ENCODE measurements around the gene FAM186B.

The FAM186B gene

DNA sequence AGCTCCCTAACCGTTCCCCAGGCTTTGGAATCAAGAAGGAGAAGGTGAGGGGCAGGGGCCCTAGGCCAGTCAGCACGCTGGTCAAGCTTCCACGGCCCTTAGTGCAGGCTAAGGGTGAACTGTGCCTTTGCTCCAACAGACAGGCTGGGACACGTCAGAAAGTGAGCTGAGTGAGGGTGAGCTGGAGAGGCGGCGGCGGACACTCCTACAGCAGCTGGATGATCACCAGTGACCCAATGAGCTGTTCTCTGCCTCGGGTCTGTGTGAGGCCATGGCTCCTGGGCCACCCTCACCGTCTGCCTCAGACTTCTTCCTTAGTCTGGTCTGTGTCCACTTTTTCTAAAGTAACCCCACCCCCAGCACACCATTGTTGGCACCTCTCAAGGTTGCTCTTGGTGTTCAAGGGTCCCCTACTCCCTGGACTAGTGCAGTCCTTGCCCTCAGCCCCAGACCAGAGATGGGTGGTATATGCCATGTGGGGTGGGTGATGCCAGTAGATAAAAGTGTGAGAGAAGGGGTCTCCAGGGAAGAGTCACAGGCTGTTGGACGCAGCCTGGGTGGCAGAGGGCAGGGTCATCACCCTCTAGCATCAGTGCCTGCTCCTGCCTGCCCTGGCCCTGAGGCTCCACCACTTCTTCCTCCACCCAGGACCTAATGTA, 38.7 kb upstream of the FAM186B start:
- Histone ChIP-seq H2AFZ (ENCODE audit: low read depth, low read length) (no peak overlapping the region), H3K4me3 (ENCODE audit: low read length) (no peak overlapping the region), H3K4me1 (ENCODE audit: low read length) (peaks cover 19% of the 10 kb centered on the region), H3K27me3 (ENCODE audit: low read depth, low read length) (no peaks in the 10 kb centered on the region), H3K4me2 (ENCODE audit: low read length) (no peak overlapping the region), H3K9me3 (ENCODE audit: insufficient read depth, low read length) (no peaks in the 10 kb centered on the region), H3K79me2 (ENCODE audit: low read length) (no peaks in the 10 kb centered on the region), H3K9ac (ENCODE audit: low read length) (no peak overlapping the region), H4K20me1 (ENCODE audit: insufficient read depth, low read length) (no peaks in the 10 kb centered on the region; the same call in 1 of the 2 replicates), H3K36me3 (replicated peaks; ENCODE audit: low read depth, low read length) (peaks cover 69% of the 10 kb centered on the region), H3K27ac (ENCODE audit: low read length) (no peak overlapping the region)
- TF ChIP-seq, protein P1, sequence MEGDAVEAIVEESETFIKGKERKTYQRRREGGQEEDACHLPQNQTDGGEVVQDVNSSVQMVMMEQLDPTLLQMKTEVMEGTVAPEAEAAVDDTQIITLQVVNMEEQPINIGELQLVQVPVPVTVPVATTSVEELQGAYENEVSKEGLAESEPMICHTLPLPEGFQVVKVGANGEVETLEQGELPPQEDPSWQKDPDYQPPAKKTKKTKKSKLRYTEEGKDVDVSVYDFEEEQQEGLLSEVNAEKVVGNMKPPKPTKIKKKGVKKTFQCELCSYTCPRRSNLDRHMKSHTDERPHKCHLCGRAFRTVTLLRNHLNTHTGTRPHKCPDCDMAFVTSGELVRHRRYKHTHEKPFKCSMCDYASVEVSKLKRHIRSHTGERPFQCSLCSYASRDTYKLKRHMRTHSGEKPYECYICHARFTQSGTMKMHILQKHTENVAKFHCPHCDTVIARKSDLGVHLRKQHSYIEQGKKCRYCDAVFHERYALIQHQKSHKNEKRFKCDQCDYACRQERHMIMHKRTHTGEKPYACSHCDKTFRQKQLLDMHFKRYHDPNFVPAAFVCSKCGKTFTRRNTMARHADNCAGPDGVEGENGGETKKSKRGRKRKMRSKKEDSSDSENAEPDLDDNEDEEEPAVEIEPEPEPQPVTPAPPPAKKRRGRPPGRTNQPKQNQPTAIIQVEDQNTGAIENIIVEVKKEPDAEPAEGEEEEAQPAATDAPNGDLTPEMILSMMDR (IDR thresholded peaks at IDR 0.05; ENCODE audit: low read depth, low read length), result no peak
- no peak for TF ChIP-seq EZH2phosphoT487 (IDR thresholded peaks at IDR 0.05; ENCODE audit: low read depth)

DNA sequence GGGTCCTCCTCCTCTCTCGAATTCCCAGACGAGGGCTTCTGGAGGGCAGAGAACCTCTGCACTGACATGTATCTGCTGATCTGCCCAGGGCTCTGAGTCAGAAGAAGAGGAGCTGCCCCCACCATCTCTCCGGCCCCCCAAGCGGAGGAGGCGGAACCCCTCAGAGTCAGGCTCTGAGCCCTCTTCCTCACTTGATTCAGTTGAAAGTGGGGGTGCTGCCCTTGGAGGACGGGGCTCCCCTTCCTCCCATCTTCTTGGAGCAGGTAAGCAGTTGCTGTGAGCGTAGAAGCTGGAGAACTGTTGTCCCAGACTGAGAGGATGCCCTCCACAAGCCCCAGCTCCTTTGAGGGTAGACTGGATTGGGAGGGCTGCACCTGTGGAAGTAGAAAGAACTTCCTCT, 37.7 kb upstream of the FAM186B start:
- Histone ChIP-seq H3K4me3 (ENCODE audit: low read length) (no peak overlapping the region), H3K27me3 (ENCODE audit: low read depth, low read length) (no peaks in the 10 kb centered on the region), H3K4me2 (ENCODE audit: low read length) (no peak overlapping the region), H4K20me1 (ENCODE audit: insufficient read depth, low read length) (no peaks in the 10 kb centered on the region; the same call in 1 of the 2 replicates), H3K36me3 (replicated peaks; ENCODE audit: low read depth, low read length) (peaks cover 64% of the 10 kb centered on the region), H2AFZ (ENCODE audit: low read depth, low read length) (no peak overlapping the region), H3K9ac (ENCODE audit: low read length) (no peak overlapping the region), H3K79me2 (ENCODE audit: low read length) (no peaks in the 10 kb centered on the region), H3K9me3 (ENCODE audit: insufficient read depth, low read length) (no peaks in the 10 kb centered on the region), H3K27ac (ENCODE audit: low read length) (no peak overlapping the region), H3K4me1 (ENCODE audit: low read length) (peaks cover 22% of the 10 kb centered on the region)
- TF ChIP-seq, protein P1 (IDR thresholded peaks at IDR 0.05; ENCODE audit: low read depth, low read length), result no peak
- no peak for TF ChIP-seq EZH2phosphoT487 (IDR thresholded peaks at IDR 0.05; ENCODE audit: low read depth)

DNA sequence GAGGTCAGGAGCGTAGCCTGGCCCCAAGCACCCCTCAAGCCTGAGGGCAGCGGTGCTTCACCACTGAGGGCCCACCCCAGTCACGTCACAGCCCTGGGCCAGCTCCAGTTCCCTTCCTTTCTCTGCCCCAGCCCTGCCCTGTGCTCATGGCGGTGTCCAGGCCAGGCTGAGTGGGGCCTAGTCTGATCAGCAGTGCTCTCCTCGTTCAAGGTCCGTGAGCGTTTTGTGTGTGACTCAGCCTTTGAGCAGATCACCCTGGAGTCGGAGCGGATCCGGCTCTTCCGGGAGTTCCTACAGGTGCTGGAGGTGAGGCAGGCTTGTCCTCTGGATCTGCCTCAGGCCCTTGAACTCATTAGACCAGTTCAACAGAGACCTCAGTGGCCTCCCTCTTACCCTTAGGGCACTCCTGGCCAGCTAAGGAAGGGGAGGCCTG, 36.9 kb upstream of the FAM186B start:
- peaks cover 63% of the 10 kb centered on the region for H3K36me3 ChIP-seq (replicated peaks; ENCODE audit: low read depth, low read length)

DNA sequence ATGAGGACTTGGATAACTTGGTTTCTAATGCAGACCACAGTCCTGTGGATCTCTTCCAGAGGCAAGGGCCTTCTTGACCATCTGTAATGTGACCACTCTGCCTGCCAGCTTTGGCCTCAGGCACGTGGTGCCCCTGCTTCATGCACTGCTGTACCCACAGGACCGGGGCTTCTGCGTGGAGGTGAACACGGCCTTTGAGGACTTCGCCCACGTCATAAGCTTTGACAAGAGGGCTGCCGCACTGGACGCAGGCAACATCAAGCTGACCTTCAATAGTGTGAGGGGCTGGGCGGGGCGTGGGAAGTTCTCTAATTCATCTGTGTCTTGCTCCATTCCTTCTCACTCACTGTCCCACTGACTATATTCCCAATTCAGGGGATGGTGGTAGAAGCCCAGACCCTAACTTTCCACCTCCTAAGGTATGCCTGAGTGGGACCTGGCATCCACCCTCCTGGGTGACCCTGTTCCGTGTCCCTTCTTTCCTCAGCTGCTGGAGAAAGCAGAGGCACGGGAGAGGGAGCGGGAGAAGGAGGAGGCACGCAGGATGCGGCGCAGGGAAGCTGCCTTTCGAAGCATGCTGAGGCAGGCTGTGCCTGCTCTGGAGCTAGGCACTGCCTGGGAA, 36.4 kb upstream of the FAM186B start:
- H4K20me1 ChIP-seq (ENCODE audit: insufficient read depth, low read length), result no peaks in the 10 kb centered on the region; the same call in 1 of the 2 replicates
- no peak overlapping the region for H3K9ac ChIP-seq (ENCODE audit: low read length)

More for the DNA sequence above, 36.9 kb upstream of the FAM186B start:
- H4K20me1 ChIP-seq (ENCODE audit: insufficient read depth, low read length), result no peaks in the 10 kb centered on the region; the same call in 1 of the 2 replicates
- no peak overlapping the region for H3K27ac ChIP-seq (ENCODE audit: low read length)
- H3K9ac ChIP-seq (ENCODE audit: low read length), result no peak overlapping the region
- H3K9me3 ChIP-seq (ENCODE audit: insufficient read depth, low read length), result no peaks in the 10 kb centered on the region
- no peak overlapping the region for H3K4me2 ChIP-seq (ENCODE audit: low read length)
- no peaks in the 10 kb centered on the region for H3K79me2 ChIP-seq (ENCODE audit: low read length)
- no peak for TF ChIP-seq EZH2phosphoT487 (IDR thresholded peaks at IDR 0.05; ENCODE audit: low read depth)
- TF ChIP-seq, protein P1 (IDR thresholded peaks at IDR 0.05; ENCODE audit: low read depth, low read length), result no peak
- no peak overlapping the region for H2AFZ ChIP-seq (ENCODE audit: low read depth, low read length)
- no peak overlapping the region for H3K4me3 ChIP-seq (ENCODE audit: low read length)
- H3K4me1 ChIP-seq (ENCODE audit: low read length), result peaks cover 22% of the 10 kb centered on the region
- no peaks in the 10 kb centered on the region for H3K27me3 ChIP-seq (ENCODE audit: low read depth, low read length)

More for the DNA sequence above, 36.4 kb upstream of the FAM186B start:
- H3K4me2 ChIP-seq (ENCODE audit: low read length), result no peak overlapping the region
- H3K4me3 ChIP-seq (ENCODE audit: low read length), result no peak overlapping the region
- peaks cover 27% of the 10 kb centered on the region for H3K4me1 ChIP-seq (ENCODE audit: low read length)
- no peaks in the 10 kb centered on the region for H3K27me3 ChIP-seq (ENCODE audit: low read depth, low read length)
- H2AFZ ChIP-seq (ENCODE audit: low read depth, low read length), result no peak overlapping the region
- H3K9me3 ChIP-seq (ENCODE audit: insufficient read depth, low read length), result no peaks in the 10 kb centered on the region
- H3K79me2 ChIP-seq (ENCODE audit: low read length), result no peaks in the 10 kb centered on the region
- H3K36me3 ChIP-seq (replicated peaks; ENCODE audit: low read depth, low read length), result peaks cover 57% of the 10 kb centered on the region
- TF ChIP-seq EZH2phosphoT487 (IDR thresholded peaks at IDR 0.05; ENCODE audit: low read depth), result no peak
- TF ChIP-seq, protein P1 (IDR thresholded peaks at IDR 0.05; ENCODE audit: low read depth, low read length), result no peak
- no peak overlapping the region for H3K27ac ChIP-seq (ENCODE audit: low read length)
